Ureter (tissue), 1 donor: ENCODE results near the gene BANF2. TPM values are rescaled to one million over a fixed set of nuclear protein-coding genes. Genes with fewer than 3 reads are reported as not detected.
"Not testable (repeated sequence)": the region's sequence is repeated elsewhere in the genome, so short reads cannot be mapped to it uniquely, and the experiment has no call there.

ENCODE experiments used
- DNase-seq: peaks from one replicate; pipeline ENCODE4 v3.0.0-alpha.2; 2020; ENCODE audit warnings: low spot score
- total RNA-seq: library from RNA; stranded (reverse); gene quantifications from one replicate; pipeline ENCODE4 v1.2.4, GENCODE V29; 2023
- donor health status: DM: yes; HTN: yes; CAD: no.

Gene BANF2
- total RNA-seq, 1 donor from 2014 or later: not detected

GRCh38 chr20:17765017-17765416 lies 65.3 kb downstream of the BANF2 start:
- no peak for DNase-seq

DNA sequence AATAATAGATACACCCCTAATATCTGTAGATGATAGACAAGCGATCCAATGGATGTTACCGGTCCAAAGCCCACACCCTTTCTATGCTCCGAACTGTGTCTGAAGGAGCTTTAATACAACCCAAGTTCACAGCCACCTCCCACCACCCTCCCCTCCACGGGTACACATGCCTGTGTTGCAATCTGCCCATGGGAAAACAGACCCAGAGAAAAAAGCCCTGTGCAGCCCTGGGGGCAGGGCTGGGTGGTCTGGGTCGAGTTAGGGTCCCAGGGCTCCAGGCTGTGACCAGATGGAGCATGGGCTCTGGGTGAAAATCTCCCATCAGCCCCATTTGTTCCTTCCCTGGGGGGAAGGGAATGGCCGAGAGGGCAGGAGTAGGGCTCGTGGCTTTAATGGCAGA lies 65.8 kb downstream of the BANF2 start:
- DNase-seq: no peak

DNA sequence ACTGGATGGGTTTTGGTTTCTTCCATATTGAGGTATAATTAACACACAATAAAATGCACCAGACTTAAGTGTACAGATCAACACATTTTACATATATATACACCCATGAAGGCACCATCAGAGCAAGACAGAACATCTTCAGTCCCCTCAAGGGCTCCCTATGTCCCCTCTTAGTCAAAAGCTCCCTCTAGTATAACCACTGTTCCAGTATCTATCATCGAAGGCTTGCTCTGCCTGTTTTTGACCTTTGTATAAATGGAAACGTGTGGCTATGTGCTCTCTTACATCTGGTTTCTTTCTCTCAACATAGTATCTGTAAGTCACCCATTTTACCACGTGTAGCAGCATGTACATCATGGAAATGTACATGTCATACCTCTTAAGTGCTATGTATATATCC lies 66.5 kb downstream of the BANF2 start:
- no peak for DNase-seq

- DNase-seq: no peak
These were observed 67.9 kb downstream of the BANF2 start for GRCh38 chr20:17767624-17768023.

DNA sequence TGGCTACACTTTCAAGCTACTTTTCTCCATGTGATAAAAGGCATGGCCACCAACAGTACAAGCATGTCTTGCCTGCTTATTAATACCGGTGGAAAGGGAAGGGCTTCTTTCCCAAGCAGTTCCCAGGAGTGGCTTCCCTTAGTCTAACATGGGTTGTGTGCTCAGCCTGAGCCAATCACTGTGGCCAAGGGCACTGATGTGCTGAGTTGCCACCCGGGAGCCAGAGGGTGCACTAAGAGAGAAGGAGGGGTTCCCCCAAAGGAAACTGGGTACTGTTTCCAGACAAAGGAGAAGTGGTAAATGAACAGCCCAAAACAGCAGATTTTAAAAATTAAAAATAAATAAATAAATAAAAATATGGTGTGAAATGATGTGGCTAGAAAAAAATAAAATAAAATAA lies 68.5 kb downstream of the BANF2 start:
- DNase-seq: no peak

DNA sequence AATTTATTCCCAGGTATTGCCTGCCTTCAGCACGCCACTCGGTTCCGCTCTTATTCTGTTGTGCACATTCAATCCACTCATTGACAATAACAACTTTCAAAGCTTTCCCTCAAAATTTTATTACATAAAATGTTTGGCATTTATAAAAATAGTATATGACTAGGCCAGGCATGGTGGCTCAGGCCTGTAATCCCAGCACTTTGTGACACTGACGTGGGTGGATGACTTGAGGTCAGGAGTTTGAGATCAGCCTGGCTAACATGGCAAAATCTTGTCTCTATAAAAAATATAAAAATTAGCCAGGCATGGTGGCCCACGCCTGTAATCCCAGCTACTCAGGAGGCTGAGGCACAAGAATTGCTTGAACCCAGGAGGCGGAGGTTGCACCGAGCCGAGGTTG lies 70.0 kb downstream of the BANF2 start:
- not testable (repeated sequence) for DNase-seq

DNA sequence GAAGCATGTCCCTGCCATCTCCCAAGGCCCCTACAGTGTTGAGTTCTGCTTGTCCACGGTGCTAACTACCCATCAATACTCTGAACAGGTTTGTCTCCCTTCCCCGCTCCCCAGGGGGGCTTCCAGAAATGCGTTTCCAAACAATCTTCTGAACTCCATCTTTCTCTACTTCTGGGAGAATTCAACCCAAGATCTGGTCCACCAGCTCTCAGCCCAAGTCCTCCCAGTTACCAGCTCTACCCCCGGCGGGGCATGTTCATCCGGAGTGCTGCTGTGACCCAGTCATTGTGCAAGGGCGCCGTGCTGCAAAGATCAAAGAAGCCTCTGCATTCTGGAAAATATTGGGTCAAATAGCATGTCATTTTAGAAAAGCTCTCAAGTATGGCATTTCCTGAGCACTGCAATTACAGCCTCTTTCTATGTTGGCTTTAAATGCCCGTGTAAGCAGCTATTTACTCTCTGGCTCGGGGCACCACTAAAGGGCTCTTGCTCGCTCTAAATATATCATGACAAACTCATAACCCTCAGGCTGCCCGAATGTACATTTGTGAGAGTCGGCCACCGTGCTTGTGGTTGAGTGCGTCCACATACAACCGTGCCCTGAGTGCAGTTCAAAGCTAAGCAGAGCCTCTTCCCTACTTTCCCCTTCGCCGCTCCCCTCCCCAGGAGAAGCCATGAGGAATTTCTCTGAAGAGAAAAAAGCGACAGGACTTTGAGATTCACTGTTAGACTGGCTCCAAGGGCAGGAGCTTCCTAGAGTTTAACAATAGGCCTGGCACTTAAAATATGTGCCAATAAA lies 71.6 kb downstream of the BANF2 start:
- no peak for DNase-seq

GRCh38 chr20:17772005-17772343 lies 72.2 kb downstream of the BANF2 start:
- DNase-seq: no peak

DNA sequence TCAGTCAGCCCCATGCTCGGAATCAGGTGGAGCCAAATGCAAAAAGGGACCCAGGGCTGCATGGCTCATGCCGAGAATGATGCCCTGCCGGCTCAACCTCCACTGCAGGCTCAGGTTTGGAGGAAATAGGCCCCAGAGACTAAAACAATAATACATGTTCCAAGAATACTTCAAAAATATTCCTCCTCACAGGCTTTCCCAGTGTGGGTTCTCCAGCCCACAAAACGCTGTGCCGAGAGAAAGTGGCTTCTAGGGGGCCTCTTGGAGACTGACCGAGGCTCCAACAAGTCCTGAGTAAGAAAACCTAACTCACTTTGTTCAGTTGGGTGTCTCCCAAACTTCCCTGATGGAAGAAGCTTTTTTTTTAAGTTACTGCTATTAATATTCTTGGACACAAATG lies 73.9 kb downstream of the BANF2 start:
- no peak for DNase-seq

- DNase-seq: no peak
These were observed 75.8 kb downstream of the BANF2 start for GRCh38 chr20:17775600-17775999.

GRCh38 chr20:17776551-17776950 lies 76.8 kb downstream of the BANF2 start:
- no peak for DNase-seq

- DNase-seq: not testable (repeated sequence)
These were observed 79.2 kb downstream of the BANF2 start for GRCh38 chr20:17779011-17779410.

GRCh38 chr20:17782768-17783167 lies 83.0 kb downstream of the BANF2 start:
- no peak for DNase-seq

DNA sequence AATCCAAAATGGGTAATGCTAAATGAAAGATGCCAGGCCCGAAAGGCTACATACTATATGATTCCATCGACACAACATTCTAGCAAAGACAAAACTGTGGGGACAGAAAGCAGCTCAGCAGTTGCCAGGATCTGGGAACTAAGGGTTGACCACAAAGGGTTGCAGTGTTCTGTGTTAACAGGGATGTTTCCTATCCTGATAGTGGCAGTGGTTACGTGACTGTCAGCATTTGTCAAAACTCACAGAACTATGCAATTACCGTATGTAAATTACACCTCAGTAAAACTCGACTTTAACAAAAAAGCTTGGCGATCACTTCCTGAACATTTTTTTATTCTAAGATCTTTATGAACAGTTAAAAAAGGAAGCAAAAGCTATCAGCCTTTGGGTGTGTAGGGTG lies 83.9 kb downstream of the BANF2 start:
- no peak for DNase-seq

- DNase-seq: no peak
These were observed 85.2 kb downstream of the BANF2 start for GRCh38 chr20:17785007-17785406.

Other genes starting within 250 kb of the BANF2 start
- gene BFSP1, start 168.6 kb upstream of the BANF2 start, total RNA-seq: 1.0 TPM
- 603 TPM for gene DSTN, start 129.9 kb upstream of the BANF2 start, total RNA-seq
- 144 TPM for gene RRBP1, start 17.7 kb upstream of the BANF2 start, total RNA-seq